ENCODE measurements around the gene HEXD.
"Not testable (repeated sequence)": the region's sequence is repeated elsewhere in the genome, so short reads cannot be mapped to it uniquely, and the experiment has no call there.

HEXD gene

GRCh38 chr17:82380860-82381702, 37.1 kb upstream of the HEXD start:
- H3K4me3 ChIP-seq (ENCODE audit: low read depth, low read length) = no peak overlapping the region
- TF ChIP-seq, protein P1, sequence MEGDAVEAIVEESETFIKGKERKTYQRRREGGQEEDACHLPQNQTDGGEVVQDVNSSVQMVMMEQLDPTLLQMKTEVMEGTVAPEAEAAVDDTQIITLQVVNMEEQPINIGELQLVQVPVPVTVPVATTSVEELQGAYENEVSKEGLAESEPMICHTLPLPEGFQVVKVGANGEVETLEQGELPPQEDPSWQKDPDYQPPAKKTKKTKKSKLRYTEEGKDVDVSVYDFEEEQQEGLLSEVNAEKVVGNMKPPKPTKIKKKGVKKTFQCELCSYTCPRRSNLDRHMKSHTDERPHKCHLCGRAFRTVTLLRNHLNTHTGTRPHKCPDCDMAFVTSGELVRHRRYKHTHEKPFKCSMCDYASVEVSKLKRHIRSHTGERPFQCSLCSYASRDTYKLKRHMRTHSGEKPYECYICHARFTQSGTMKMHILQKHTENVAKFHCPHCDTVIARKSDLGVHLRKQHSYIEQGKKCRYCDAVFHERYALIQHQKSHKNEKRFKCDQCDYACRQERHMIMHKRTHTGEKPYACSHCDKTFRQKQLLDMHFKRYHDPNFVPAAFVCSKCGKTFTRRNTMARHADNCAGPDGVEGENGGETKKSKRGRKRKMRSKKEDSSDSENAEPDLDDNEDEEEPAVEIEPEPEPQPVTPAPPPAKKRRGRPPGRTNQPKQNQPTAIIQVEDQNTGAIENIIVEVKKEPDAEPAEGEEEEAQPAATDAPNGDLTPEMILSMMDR (IDR thresholded peaks at IDR 0.05; ENCODE audit: low read depth, low read length) = no peak

DNA sequence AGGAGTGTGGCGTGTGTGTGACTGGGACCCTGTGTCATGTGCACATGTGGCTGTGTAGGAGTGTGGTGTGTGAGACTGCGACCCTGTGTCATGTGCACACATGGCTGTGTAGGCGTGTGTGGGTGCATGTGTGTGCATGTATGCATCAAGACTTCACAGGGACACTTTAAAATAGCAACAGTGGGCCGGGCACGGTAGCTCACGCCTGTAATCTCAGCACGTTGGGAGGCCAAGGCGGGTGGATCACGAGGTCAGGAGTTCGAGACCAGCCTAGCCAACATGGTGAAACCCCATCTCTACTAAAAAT, 36.5 kb upstream of the HEXD start:
- not testable (repeated sequence) for H3K4me3 ChIP-seq (ENCODE audit: low read depth, low read length)

GRCh38 chr17:82382220-82382932, 35.8 kb upstream of the HEXD start:
- not testable (repeated sequence) for H3K4me3 ChIP-seq (ENCODE audit: low read depth, low read length)

DNA sequence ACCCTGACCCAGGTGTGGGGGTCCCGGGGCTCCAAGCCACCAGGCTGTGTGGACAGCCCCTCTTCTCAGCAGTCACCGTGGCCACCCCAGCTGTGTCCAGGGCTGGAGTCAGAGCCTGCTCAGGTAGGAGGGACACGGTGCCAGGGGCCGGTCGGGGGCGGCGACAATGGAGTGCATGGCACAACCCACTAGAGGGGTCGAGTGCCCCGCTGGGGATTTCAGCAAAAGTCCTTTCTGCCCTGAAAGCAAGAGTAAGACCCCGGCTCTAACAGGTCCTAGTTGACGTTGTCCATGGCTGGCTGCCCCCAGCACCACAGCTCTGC, 35.3 kb upstream of the HEXD start:
- no peak overlapping the region for H3K4me3 ChIP-seq (ENCODE audit: low read depth, low read length)
- TF ChIP-seq, protein P1 (IDR thresholded peaks at IDR 0.05; ENCODE audit: low read depth, low read length) = no peak

DNA sequence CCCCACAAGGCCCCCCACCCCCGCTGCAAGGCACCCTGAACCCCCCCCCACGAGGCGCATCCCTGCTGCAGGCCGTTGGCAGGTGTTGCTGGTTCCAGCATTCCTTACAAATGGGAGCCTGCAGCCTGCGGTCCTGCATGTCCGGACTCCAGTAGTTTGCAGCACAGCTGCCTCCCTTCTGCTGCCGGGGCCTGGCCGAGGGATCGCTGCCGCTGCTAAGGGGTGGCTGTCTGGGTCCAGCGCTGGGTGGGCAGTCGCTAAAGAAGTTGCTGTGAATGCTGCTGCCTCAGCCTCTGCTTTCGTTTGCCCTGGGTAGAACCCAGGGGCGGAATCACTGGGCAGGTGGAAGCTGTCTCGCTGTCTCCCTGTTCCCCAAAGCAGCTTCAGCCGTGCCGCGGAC, 34.7 kb upstream of the HEXD start:
- TF ChIP-seq, protein P1 (IDR thresholded peaks at IDR 0.05; ENCODE audit: low read depth, low read length) = no peak
- H3K4me3 ChIP-seq (ENCODE audit: low read depth, low read length) = no peak overlapping the region

DNA sequence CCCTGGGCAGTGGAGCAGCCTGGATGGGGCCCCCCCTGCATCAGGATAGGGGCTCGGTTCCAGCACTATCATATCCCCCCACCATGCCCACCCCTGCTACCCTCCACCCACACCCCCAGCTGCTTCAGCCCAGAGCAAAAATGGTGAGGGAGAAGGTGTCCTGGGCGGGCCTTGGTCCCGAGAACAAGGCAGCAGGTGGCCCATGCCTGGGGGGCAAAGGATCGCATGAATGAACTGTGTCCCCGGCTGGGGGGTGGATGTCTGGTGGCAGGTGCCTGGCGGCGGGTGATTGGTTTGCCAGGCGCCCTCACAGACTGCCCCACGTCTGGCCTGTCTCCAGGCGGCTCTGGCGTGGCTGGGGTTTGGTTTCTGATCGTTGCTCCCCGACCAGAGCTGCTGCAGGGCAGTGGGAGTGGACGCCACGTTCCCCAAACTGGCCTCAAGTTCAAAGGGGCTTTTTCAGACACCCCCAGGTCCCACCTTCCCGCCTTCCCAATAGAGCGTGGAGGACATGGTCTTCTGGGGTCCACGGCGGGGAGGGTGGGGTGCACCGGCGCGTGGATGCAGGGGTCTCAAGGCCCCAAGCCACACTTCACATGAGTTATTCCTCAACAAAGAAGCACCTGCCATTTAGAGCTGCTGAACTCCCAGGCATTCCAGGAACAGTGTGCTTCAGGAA, 34.0 kb upstream of the HEXD start:
- no peak overlapping the region for H3K4me3 ChIP-seq (ENCODE audit: low read depth, low read length)
- TF ChIP-seq, protein P1 (IDR thresholded peaks at IDR 0.05; ENCODE audit: low read depth, low read length) = no peak

DNA sequence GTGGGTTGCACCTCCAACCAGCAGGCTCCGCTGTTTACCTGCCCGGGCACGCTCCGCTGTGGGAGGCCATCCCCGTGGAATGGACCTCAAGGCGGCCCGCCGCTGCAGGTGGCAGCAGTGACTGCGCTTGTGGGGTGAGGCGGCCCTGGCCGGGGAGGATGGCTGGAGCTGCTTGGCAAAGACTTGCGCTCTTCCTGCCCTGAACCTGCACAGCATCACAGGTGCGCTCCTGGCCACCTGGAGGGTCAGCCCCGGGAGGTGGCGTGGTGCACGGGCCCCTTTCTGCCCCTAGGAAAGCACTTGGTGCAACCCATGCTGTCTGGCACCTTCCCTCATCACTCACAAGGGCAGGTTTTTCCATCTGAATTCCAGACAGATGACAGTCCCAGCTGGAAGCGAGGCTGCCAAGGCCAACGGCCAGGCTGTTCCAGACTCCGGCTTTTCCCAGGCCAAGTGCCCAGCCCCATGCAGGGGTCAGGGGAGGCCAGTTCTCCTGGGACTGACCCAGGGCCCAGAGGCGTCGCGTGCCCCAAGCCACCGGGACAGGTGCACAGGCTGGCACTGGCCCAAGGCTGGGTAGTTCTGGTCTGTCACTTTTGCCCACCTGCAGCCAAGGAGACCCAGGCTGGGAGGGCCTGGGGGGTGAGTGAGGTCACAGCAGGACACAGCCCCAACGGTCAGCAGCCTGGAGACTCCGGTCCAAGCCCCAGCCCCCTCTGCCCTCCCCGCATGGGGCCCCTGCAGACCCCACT, 33.2 kb upstream of the HEXD start:
- no peak overlapping the region for H3K4me3 ChIP-seq (ENCODE audit: low read depth, low read length)

More for the DNA sequence above, 33.2 kb upstream of the HEXD start:
- TF ChIP-seq, protein P1 (IDR thresholded peaks at IDR 0.05; ENCODE audit: low read depth, low read length) = no peak
